Lung (tissue), 16 donors: Measurements from ENCODE around the gene CYLC2. TPM values are rescaled to one million over a fixed set of nuclear protein-coding genes. Genes with fewer than 3 reads are reported as not detected.

Source experiments
- ATAC-seq: fragments of 200-7000 bp; cut with Tn5 transposase; one replicate; pipeline ENCODE4 v1.9.1; 2020; ENCODE audit warnings: moderate number of reproducible peaks; ENCODE audit not compliant: insufficient read depth, low FRiP score
- DNase-seq, 3 donors: peaks; one replicate each; pipeline ENCODE4 v3.0.0-alpha.2; 2013 to 2017
- H3K27ac ChIP-seq, 2 donors: one replicate each; pipeline ENCODE4 v1.5.1; 2013; ENCODE audit warnings: mild to moderate bottlenecking in 2 of 2, moderate library complexity in 2 of 2, control low read depth in 1 of 2, inconsistent platforms in 1 of 2, low read depth in 1 of 2, low read length in 1 of 2
- H3K27me3 ChIP-seq, 3 donors: one replicate each; pipeline ENCODE4 v1.5.1; 2013; ENCODE audit warnings: low read length in 2 of 3; ENCODE audit not compliant: control insufficient read depth in 3 of 3, insufficient read depth in 3 of 3
- H3K36me3 ChIP-seq, 4 donors: one replicate each; pipeline ENCODE4 v1.5.1; 2013; ENCODE audit warnings: low read length in 4 of 4, mild to moderate bottlenecking in 1 of 4, moderate library complexity in 1 of 4; ENCODE audit not compliant: control insufficient read depth in 4 of 4, insufficient read depth in 4 of 4
- H3K4me1 ChIP-seq, 5 donors: one replicate each; pipeline ENCODE4 v1.5.1; 2013; ENCODE audit warnings: low read length in 5 of 5, mild to moderate bottlenecking in 2 of 5, moderate library complexity in 1 of 5; ENCODE audit not compliant: control insufficient read depth in 5 of 5, insufficient read depth in 5 of 5
- H3K4me3 ChIP-seq: one replicate; pipeline ENCODE4 v1.5.1; 2013; ENCODE audit warnings: mild to moderate bottlenecking, control low read depth, moderate library complexity
- H3K9ac ChIP-seq, 2 donors: one replicate each; pipeline ENCODE4 v1.5.1; 2013; ENCODE audit warnings: low read length in 2 of 2, control low read depth in 1 of 2; ENCODE audit not compliant: insufficient read depth in 1 of 2
- H3K9me3 ChIP-seq, 4 donors: one replicate each; pipeline ENCODE4 v1.5.1; 2013; ENCODE audit warnings: low read length in 3 of 4, mild to moderate bottlenecking in 1 of 4, moderate library complexity in 1 of 4; ENCODE audit not compliant: control insufficient read depth in 4 of 4, insufficient read depth in 3 of 4
- CTCF ChIP-seq: IDR thresholded peaks from 2 replicates; pipeline ENCODE4 v1.5.1; 2012; ENCODE audit warnings: mild to moderate bottlenecking; ENCODE audit errors: control extremely low read depth, extremely low read depth
- WGBS, 2 donors: extraction: QIAGEN DNeasy Blood & Tissue Kit; methylation state at CpG; one replicate each; pipeline ENCODE4 v1.1.7; 2013; 5-methylcytosine and 5-hydroxymethylcytosine counted together
- long read RNA-seq, 5 donors: transcript quantifications; one replicate each; lab custom pipeline, GENCODE V29; 2026
- polyA plus RNA-seq, 2 donors: library from polyadenylated mRNA; stranded (reverse); fragments of 200-250 nt; gene quantifications; one replicate each; pipeline ENCODE4 v1.2.1, GENCODE V29; 2013
- total RNA-seq, 2 donors: library from RNA; depleted of rRNA in 1 of 2; stranded (reverse); fragments of >200 nt in 1 of 2; gene quantifications; one replicate each; pipeline ENCODE4 v1.2.1, GENCODE V29; 2014 to 2021
- donor health status: control.
- donor health status: control.
- donor health status: Bipolar disorder and iron deficiency.
- donor health status: healthy.
- donor health status: DM: yes; HTN: yes; CAD: no.

CYLC2 gene, protein sequence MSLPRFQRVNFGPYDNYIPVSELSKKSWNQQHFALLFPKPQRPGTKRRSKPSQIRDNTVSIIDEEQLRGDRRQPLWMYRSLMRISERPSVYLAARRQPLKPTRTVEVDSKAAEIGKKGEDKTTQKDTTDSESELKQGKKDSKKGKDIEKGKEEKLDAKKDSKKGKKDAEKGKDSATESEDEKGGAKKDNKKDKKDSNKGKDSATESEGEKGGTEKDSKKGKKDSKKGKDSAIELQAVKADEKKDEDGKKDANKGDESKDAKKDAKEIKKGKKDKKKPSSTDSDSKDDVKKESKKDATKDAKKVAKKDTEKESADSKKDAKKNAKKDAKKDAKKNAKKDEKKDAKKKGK
- total RNA-seq (not detected), polyA plus RNA-seq (not detected)
- long read RNA-seq, donor 1 = 0 reads
- long read RNA-seq, donor 2 = 0 reads
- long read RNA-seq, donor 3 = 0 reads
- long read RNA-seq, donor 4 = 0 reads
- long read RNA-seq, donor 5 = 0 reads

GRCh38 chr9:102995033-102995432, at the start of gene CYLC2:
Gene CYLC2, plus strand, starts transcription at chr9:102995333. Its CDS starts 48 bp downstream, at chr9:102995381.
- ATAC-seq (no peak), DNase-seq (peak in 1 of 3 donors; percentile 1)
- H3K9ac ChIP-seq = no peak within 1 kb of the TSS

DNA sequence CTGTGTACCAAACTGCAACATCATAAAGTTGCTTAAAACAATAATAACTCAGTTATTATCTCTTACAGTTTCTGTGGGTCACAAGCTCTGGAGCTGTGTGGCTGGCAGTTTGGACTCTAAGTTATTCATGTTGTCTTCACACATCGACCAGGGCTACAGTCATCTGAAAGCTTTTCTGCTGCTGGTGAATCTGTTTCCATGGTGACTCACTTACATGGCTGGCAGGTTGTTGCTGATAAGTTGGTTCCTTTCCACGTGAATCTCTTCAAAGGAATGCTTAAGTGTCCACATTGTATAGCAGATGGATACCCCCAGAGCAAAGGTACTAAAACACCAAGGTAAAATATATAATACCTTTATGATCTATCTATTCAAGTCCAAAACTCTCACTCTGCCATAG, 44.8 kb upstream of the CYLC2 start:
- H3K27ac ChIP-seq = no peak overlapping the region
- whole genome bisulfite sequencing, 2 donors = 42 to 64% methylated on average over 2 of the region's 2 CpGs
- H3K4me1 ChIP-seq = no peaks in the 10 kb centered on the region
- H3K36me3 ChIP-seq = no peaks in the 10 kb centered on the region
- no peaks in the 10 kb centered on the region for H3K9me3 ChIP-seq
- H3K4me3 ChIP-seq = no peak overlapping the region
- TF ChIP-seq CTCF = no peak
- ATAC-seq (no peak), DNase-seq (no peak)
- H3K9ac ChIP-seq = no peak overlapping the region
- H3K27me3 ChIP-seq = no peaks in the 10 kb centered on the region

More at GRCh38 chr9:102995033-102995432, at the start of gene CYLC2:
- H3K4me1 ChIP-seq = no peaks in the 10 kb centered on the region
- TF ChIP-seq CTCF = no peak
- H3K4me3 ChIP-seq = no peak within 1 kb of the TSS
- H3K36me3 ChIP-seq = no peaks in the 10 kb centered on the region
- H3K27me3 ChIP-seq = no peaks in the 10 kb centered on the region
- no peak within 1 kb of the TSS for H3K27ac ChIP-seq
- H3K9me3 ChIP-seq = no peaks in the 10 kb centered on the region

GRCh38 chr9:102966999-102967398, 28.1 kb upstream of the CYLC2 start:
- H3K9ac ChIP-seq = no peak overlapping the region
- no peak overlapping the region for H3K4me3 ChIP-seq
- 93 to 96% methylated on average over 7 of the region's 7 CpGs for WGBS, 2 donors
- ATAC-seq (no peak), DNase-seq (no peak)
- H3K36me3 ChIP-seq = no peaks in the 10 kb centered on the region
- H3K4me1 ChIP-seq = no peaks in the 10 kb centered on the region
- TF ChIP-seq CTCF = no peak
- H3K27ac ChIP-seq = no peak overlapping the region
- no peaks in the 10 kb centered on the region for H3K27me3 ChIP-seq
- peaks cover 0 to 9% (median 3%) of the 10 kb centered on the region in 4 donors for H3K9me3 ChIP-seq
